Measurements from ENCODE around the gene ABCD4. TPM values are rescaled to one million over a fixed set of nuclear protein-coding genes. Genes with fewer than 3 reads are reported as not detected.

ABCD4 gene
- total and polyA plus RNA-seq, 2 experiments from 2014 or later, result 60.5 to 73.1 TPM

- TF ChIP-seq ZNF462 (CRISPR knock-in tag; IDR thresholded peaks at IDR 0.05), result no peak
These were observed 9.1 kb downstream of the ABCD4 start (continued) for GRCh38 chr14:74293606-74294005.

- H3K36me3 Mint-ChIP-seq (ENCODE audit: low read depth), result peaks cover 81% of the 10 kb centered on the region
- H3K27me3 ChIP-seq (ENCODE audit: insufficient read depth), result no peaks in the 10 kb centered on the region
- peaks cover 16% of the 10 kb centered on the region for H3K4me1 Mint-ChIP-seq
- H3K9me2 ChIP-seq (ENCODE audit: insufficient read depth), result no peaks in the 10 kb centered on the region
- no peaks in the 10 kb centered on the region for H3K9me3 Mint-ChIP-seq
- H4K20me1 ChIP-seq (replicated peaks; ENCODE audit: insufficient read depth), result peaks cover 25% of the 10 kb centered on the region
- peaks cover 31% of the 10 kb centered on the region for H3K36me3 ChIP-seq (ENCODE audit: insufficient read depth)
- H3K4me3 Mint-ChIP-seq, result no peak overlapping the region; the same call in 2 of the 3 replicates
- DNase-seq (ENCODE audit: low spot score), result no peak
- no peak overlapping the region for H3K27ac Mint-ChIP-seq
- ATAC-seq, result no peak
- H3K4me1 ChIP-seq (ENCODE audit: insufficient read depth), result 0 out of 2 replicates have a peak, but pooled peaks cover 4% of the 10 kb centered on the region
- peaks cover 23% of the 10 kb centered on the region; the same call in 1 of the 2 replicates for H3F3A ChIP-seq (replicated peaks; ENCODE audit: low read depth)
- no peak overlapping the region for H2AFZ ChIP-seq
- peaks cover 3% of the 10 kb centered on the region for H3K27me3 Mint-ChIP-seq (ENCODE audit: insufficient read depth, low read depth, poor library complexity)
- H3K79me2 ChIP-seq (replicated peaks; ENCODE audit: insufficient read depth), result peaks cover 19% of the 10 kb centered on the region
- no peak overlapping the region for H3K4me2 ChIP-seq
- no peak overlapping the region for H3K27ac ChIP-seq (ENCODE audit: low read depth)
- no peak overlapping the region for H3K4me3 ChIP-seq
- no peak for TF ChIP-seq REST (IDR thresholded peaks at IDR 0.05; ENCODE audit: unreplicated experiment)
These were observed 10.7 kb downstream of the ABCD4 start for GRCh38 chr14:74292061-74292460.
